Uterus (tissue), 2 donors: ENCODE data around the gene HOMER2.

Source experiments
- CTCF ChIP-seq, 4 experiments: fragments of 200-600 bp in 2 of 4; fragments of 450-650 bp in 2 of 4; sonication (generic) in 2 of 4; IDR thresholded peaks; one replicate each; pipeline ENCODE4 v1.5.1; 2016 to 2019; ENCODE audit warnings: antibody characterized with exemption in 4 of 4, mild to moderate bottlenecking in 2 of 4, moderate library complexity in 1 of 4
- POLR2A ChIP-seq, 2 donors: fragments of 450-650 bp; IDR thresholded peaks; one replicate each; pipeline ENCODE4 v1.6.1; 2016; ENCODE audit warnings: antibody characterized with exemption in 2 of 2, mild to moderate bottlenecking in 1 of 2, moderate library complexity in 1 of 2

GRCh38 chr15:82870727-82871320, 81.7 kb downstream of the HOMER2 start:
- TF ChIP-seq CTCF (IDR thresholded peaks at IDR 0.05) = no peak
- TF ChIP-seq POLR2A (IDR thresholded peaks at IDR 0.05) = no peak
